ENCODE data around the gene DIS3L2. TPM values are rescaled to one million over a fixed set of nuclear protein-coding genes. Genes with fewer than 3 reads are reported as not detected.

The DIS3L2 gene
- total RNA-seq, 4 donors from 2014 or later, result 16.1 to 26.7 (median 22.0) TPM

GRCh38 chr2:232218778-232219495 is 257.4 kb downstream of the DIS3L2 start:
- 91% methylated on average over 6 of the region's 6 CpGs for WGBS
- Histone ChIP-seq H3K27ac (replicated peaks in 1 of 4) (no peak overlapping the region), H3K27me3 (no peaks in the 10 kb centered on the region), H3K9me3 (no peaks in the 10 kb centered on the region), H3K4me1 (peaks cover 0 to 12% (median 1%) of the 10 kb centered on the region in 4 donors), H3K4me3 (no peak overlapping the region), H3K36me3 (peaks cover 0 to 11% (median 0%) of the 10 kb centered on the region in 4 donors)
- TF ChIP-seq POLR2AphosphoS5 (IDR thresholded peaks at IDR 0.05) (no peak), CTCF (IDR thresholded peaks at IDR 0.05) (no peak), POLR2A (IDR thresholded peaks at IDR 0.05; ENCODE audit: low read depth) (no peak), EP300 (IDR thresholded peaks at IDR 0.05) (no peak)
- no peak for DNase-seq (ENCODE audit: extremely low spot score)
- intact Hi-C loops (cut with DNase I), result no loop called here

GRCh38 chr2:232219496-232219870 is 258.0 kb downstream of the DIS3L2 start:
- WGBS, result 78% methylated on average over 2 of the region's 2 CpGs
- H3K27me3 ChIP-seq, result no peaks in the 10 kb centered on the region
- intact Hi-C loops (cut with DNase I), result no loop called here
- no peak for TF ChIP-seq CTCF (IDR thresholded peaks at IDR 0.05)
- no peak for TF ChIP-seq EP300 (IDR thresholded peaks at IDR 0.05)
- TF ChIP-seq POLR2AphosphoS5 (IDR thresholded peaks at IDR 0.05), result no peak
- no peak for TF ChIP-seq POLR2A (IDR thresholded peaks at IDR 0.05; ENCODE audit: low read depth)
- H3K27ac ChIP-seq (replicated peaks in 1 of 4), result no peak overlapping the region
- DNase-seq (ENCODE audit: extremely low spot score), result no peak
- H3K4me3 ChIP-seq, result no peak overlapping the region
- H3K9me3 ChIP-seq, result no peaks in the 10 kb centered on the region
- H3K4me1 ChIP-seq, result peaks cover 0 to 12% (median 0%) of the 10 kb centered on the region in 4 donors
- H3K36me3 ChIP-seq, result peaks cover 0 to 11% (median 0%) of the 10 kb centered on the region in 4 donors

GRCh38 chr2:232219932-232220331 is 258.4 kb downstream of the DIS3L2 start:
- no peak overlapping the region for H3K27ac ChIP-seq (replicated peaks in 1 of 4)
- no peak overlapping the region for H3K4me3 ChIP-seq
- H3K27me3 ChIP-seq, result no peaks in the 10 kb centered on the region
- intact Hi-C loops (cut with DNase I), result no loop called here
- 96% methylated on average over 5 of the region's 5 CpGs for WGBS
- TF ChIP-seq EP300 (IDR thresholded peaks at IDR 0.05) (no peak), POLR2AphosphoS5 (IDR thresholded peaks at IDR 0.05) (no peak), CTCF (IDR thresholded peaks at IDR 0.05) (no peak), POLR2A (IDR thresholded peaks at IDR 0.05; ENCODE audit: low read depth) (no peak)
- peaks cover 0 to 12% (median 0%) of the 10 kb centered on the region in 4 donors for H3K4me1 ChIP-seq
- H3K9me3 ChIP-seq, result no peaks in the 10 kb centered on the region
- H3K36me3 ChIP-seq, result peaks cover 0 to 11% (median 0%) of the 10 kb centered on the region in 4 donors
- DNase-seq (ENCODE audit: extremely low spot score), result no peak

GRCh38 chr2:232225429-232225828 is 263.9 kb downstream of the DIS3L2 start:
- WGBS, result 47% methylated on average over 2 of the region's 2 CpGs
- intact Hi-C loops (cut with DNase I), result no loop called here
- Histone ChIP-seq H3K9me3 (no peaks in the 10 kb centered on the region), H3K4me1 (peaks cover 0 to 8% (median 6%) of the 10 kb centered on the region in 4 donors), H3K4me3 (no peak overlapping the region), H3K27me3 (no peaks in the 10 kb centered on the region), H3K27ac (replicated peaks in 1 of 4) (no peak overlapping the region), H3K36me3 (no peaks in the 10 kb centered on the region)
- TF ChIP-seq POLR2AphosphoS5 (IDR thresholded peaks at IDR 0.05) (no peak), EP300 (IDR thresholded peaks at IDR 0.05) (no peak), POLR2A (IDR thresholded peaks at IDR 0.05; ENCODE audit: low read depth) (no peak), CTCF (IDR thresholded peaks at IDR 0.05) (no peak)
- DNase-seq (ENCODE audit: extremely low spot score), result no peak

Measured in esophagus muscularis mucosa (tissue), 4 donors.